Nephron (organoid): ENCODE data around the gene MMRN1.

ENCODE experiments used
- H3K27ac Mint-ChIP-seq, 3 experiments: 2 replicates each; pipeline ENCODE4 v1.8.0; 2020; ENCODE audit warnings: mixed read lengths in 3 of 3, mild to moderate bottlenecking in 2 of 3, moderate library complexity in 1 of 3
- H3K27me3 Mint-ChIP-seq: 2 replicates; pipeline ENCODE4 v1.8.0; 2021; ENCODE audit warnings: low read depth, mild to moderate bottlenecking, moderate library complexity, mixed read lengths
- H3K36me3 Mint-ChIP-seq: 2 replicates; pipeline ENCODE4 v1.8.0; 2020; ENCODE audit warnings: low read depth, mixed read lengths
- H3K4me1 Mint-ChIP-seq: 2 replicates; pipeline ENCODE4 v1.8.0; 2020; ENCODE audit warnings: mixed read lengths
- H3K4me3 Mint-ChIP-seq, 3 experiments: 2 replicates each; pipeline ENCODE4 v1.8.0; 2020; ENCODE audit warnings: mild to moderate bottlenecking in 3 of 3, mixed read lengths in 3 of 3, moderate library complexity in 2 of 3
- H3K9me3 Mint-ChIP-seq: 2 replicates; pipeline ENCODE4 v1.8.0; 2020; ENCODE audit warnings: mixed read lengths
- TF ChIP-seq, protein P1 (sequence below), 3 experiments: fragments of 200-600 bp; sonication (generic); IDR thresholded peaks; one replicate each; pipeline ENCODE4 v1.5.0; 2021; ENCODE audit warnings: antibody characterized with exemption in 3 of 3; ENCODE audit not compliant: unreplicated experiment in 3 of 3

MMRN1 gene

DNA sequence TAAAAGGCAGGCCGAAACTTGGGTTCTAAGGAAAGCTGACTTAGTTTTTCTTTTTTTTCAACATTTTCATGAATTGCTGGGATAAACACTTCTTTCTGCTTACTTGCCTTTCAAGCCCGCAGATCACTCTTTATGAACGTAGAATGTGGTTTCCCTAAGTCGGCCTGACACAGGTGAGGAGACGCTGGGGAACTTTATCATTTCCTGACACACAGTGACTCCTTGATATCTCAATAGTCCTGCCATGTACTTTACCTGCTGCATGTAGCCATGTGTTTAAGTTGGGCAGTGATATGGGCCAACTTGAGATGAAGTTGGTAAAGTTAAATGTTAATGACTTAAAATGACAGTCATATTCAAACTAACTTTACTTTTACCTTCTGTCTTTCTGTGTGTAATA is 31.1 kb upstream of the MMRN1 start:
- Mint-ChIP-seq H3K9me3 (peaks cover 4% of the 10 kb centered on the region), H3K4me1 (no peaks in the 10 kb centered on the region), H3K27ac (no peak overlapping the region), H3K4me3 (no peak overlapping the region), H3K27me3 (no peaks in the 10 kb centered on the region), H3K36me3 (no peaks in the 10 kb centered on the region)
- TF ChIP-seq, protein P1, sequence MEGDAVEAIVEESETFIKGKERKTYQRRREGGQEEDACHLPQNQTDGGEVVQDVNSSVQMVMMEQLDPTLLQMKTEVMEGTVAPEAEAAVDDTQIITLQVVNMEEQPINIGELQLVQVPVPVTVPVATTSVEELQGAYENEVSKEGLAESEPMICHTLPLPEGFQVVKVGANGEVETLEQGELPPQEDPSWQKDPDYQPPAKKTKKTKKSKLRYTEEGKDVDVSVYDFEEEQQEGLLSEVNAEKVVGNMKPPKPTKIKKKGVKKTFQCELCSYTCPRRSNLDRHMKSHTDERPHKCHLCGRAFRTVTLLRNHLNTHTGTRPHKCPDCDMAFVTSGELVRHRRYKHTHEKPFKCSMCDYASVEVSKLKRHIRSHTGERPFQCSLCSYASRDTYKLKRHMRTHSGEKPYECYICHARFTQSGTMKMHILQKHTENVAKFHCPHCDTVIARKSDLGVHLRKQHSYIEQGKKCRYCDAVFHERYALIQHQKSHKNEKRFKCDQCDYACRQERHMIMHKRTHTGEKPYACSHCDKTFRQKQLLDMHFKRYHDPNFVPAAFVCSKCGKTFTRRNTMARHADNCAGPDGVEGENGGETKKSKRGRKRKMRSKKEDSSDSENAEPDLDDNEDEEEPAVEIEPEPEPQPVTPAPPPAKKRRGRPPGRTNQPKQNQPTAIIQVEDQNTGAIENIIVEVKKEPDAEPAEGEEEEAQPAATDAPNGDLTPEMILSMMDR (IDR thresholded peaks at IDR 0.05; ENCODE audit: unreplicated experiment in 3 of 3) = no peak

DNA sequence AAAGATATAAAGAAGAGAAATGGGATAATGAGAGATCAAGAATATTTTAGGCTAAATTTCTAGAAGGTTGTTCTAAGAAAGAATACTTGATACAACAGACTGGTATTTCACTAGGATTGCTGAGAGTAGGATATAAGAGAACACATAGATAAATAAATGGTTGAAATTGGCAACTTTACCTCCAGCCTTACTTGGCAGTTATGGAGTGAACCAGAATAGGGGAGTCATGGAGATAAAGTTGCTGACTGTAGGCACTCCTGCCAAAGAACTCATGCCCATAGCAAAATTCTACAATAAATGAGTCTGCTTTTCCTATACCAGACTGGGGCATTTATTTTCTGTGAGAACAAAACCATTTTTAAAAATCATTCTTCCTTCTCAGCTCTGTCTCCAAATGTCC is 26.4 kb upstream of the MMRN1 start:
- H3K4me1 Mint-ChIP-seq = no peaks in the 10 kb centered on the region
- H3K4me3 Mint-ChIP-seq = no peak overlapping the region

DNA sequence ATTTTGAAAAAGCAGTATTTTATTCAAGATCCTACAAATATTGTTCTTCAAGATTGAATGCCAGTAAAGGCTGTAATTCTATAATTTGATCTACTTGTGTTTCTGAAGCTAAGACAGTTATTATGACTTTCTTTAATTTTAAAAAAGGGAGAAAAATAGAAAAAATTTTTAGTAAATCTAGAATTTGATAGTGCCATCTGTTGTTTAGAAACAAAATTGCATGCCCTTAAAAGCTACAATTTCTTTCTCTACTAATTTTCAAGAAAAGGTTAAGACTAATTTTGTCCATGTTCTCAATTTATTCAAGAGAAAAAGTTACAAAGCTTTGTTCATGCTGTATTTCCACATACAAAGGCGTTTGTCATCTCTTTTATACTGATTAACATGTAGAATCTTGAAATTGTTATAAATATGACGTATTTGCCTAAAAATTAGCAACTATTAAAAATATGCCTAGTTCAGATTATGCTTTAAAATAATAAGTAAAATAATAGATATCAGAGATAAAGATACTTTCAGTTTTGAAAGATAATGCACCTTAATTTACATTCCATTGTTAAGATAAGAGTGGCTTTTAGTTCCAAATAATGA is 25.6 kb upstream of the MMRN1 start:
- no peak overlapping the region for H3K4me3 Mint-ChIP-seq
- H3K27me3 Mint-ChIP-seq = no peaks in the 10 kb centered on the region
- no peaks in the 10 kb centered on the region for H3K4me1 Mint-ChIP-seq
- H3K36me3 Mint-ChIP-seq = no peaks in the 10 kb centered on the region
- H3K27ac Mint-ChIP-seq = no peak overlapping the region
- H3K9me3 Mint-ChIP-seq = peaks cover 4% of the 10 kb centered on the region
- TF ChIP-seq, protein P1 (IDR thresholded peaks at IDR 0.05; ENCODE audit: unreplicated experiment in 3 of 3) = peak; percentile 53 to 78 (median 54)

More for the DNA sequence above, 26.4 kb upstream of the MMRN1 start:
- H3K27me3 Mint-ChIP-seq = no peaks in the 10 kb centered on the region
- TF ChIP-seq, protein P1 (IDR thresholded peaks at IDR 0.05; ENCODE audit: unreplicated experiment in 3 of 3) = no peak
- no peak overlapping the region for H3K27ac Mint-ChIP-seq
- no peaks in the 10 kb centered on the region for H3K36me3 Mint-ChIP-seq
- peaks cover 4% of the 10 kb centered on the region for H3K9me3 Mint-ChIP-seq

DNA sequence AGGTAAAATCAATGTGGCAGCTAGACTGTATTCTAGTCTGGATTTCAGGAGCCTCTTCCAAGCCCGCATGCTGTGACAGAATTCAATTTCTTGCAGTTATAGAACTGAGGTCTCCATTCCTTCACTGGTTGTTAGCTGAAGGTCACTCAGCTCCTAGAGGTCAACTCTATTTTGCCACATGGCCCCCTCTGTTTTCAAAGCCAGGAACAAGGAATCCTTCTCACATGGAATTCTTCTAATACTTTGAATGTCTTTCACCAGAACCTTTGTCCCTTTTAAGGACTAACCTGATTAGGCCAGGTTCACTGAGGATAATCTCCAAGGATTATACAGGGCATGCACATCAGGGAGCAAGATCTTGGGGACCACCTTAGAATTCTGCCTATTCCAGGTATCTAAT is 23.4 kb upstream of the MMRN1 start:
- no peaks in the 10 kb centered on the region for H3K27me3 Mint-ChIP-seq
- no peak overlapping the region for H3K27ac Mint-ChIP-seq
- peaks cover 4% of the 10 kb centered on the region for H3K9me3 Mint-ChIP-seq
- H3K36me3 Mint-ChIP-seq = no peaks in the 10 kb centered on the region
- TF ChIP-seq, protein P1 (IDR thresholded peaks at IDR 0.05; ENCODE audit: unreplicated experiment in 3 of 3) = no peak
- H3K4me3 Mint-ChIP-seq = no peak overlapping the region
- no peaks in the 10 kb centered on the region for H3K4me1 Mint-ChIP-seq

DNA sequence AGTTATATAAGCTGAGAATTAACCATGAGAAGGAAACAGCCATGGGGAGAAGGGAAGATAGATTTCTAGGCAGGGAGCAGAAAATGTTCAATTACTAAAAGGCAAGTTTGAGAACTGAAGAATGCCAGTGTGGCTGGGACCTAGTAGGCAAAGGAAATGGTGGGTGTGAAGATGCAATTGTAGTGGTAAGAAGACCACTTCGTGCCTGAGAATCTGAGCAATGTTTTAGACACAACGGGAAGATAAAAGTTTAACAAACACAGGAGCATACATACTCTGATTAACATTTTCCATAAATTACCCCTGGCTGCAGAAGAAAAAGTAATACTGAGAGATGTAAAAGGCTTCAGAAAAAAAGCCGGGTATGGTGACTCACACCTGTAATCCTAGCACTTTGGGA is 18.1 kb upstream of the MMRN1 start:
- Mint-ChIP-seq H3K9me3 (no peaks in the 10 kb centered on the region), H3K27me3 (no peaks in the 10 kb centered on the region), H3K4me3 (no peak overlapping the region), H3K36me3 (no peaks in the 10 kb centered on the region), H3K4me1 (no peaks in the 10 kb centered on the region), H3K27ac (no peak overlapping the region)
- TF ChIP-seq, protein P1 (IDR thresholded peaks at IDR 0.05; ENCODE audit: unreplicated experiment in 3 of 3) = no peak

DNA sequence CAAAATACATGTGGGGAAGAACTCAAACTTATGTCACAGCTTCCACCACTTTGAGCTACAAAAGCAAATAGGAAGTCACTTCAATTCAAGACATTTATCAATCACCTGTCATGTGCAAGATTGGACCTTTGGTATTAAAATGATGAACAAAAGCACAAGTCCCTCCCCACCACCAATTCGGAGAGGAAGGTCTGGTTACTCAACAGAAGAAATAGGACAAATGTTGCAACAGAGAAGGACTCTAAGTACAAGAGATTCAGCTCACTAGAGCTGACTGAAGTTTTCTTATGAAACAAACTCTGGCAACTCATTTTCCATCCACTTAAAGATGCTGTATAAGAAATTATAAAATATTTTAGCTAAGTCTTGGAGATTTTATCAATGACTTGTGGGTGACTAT is 16.0 kb upstream of the MMRN1 start:
- Mint-ChIP-seq H3K27me3 (no peaks in the 10 kb centered on the region), H3K4me1 (no peaks in the 10 kb centered on the region), H3K27ac (peak overlapping the region in 1 of 3 experiments; percentile 43), H3K9me3 (no peaks in the 10 kb centered on the region), H3K4me3 (no peak overlapping the region), H3K36me3 (no peaks in the 10 kb centered on the region)
- TF ChIP-seq, protein P1 (IDR thresholded peaks at IDR 0.05; ENCODE audit: unreplicated experiment in 3 of 3) = no peak
